Measurements from ENCODE around the gene TPRG1L. TPM values are rescaled to one million over a fixed set of nuclear protein-coding genes. Genes with fewer than 3 reads are reported as not detected.

TPRG1L gene
- polyA plus RNA-seq, 1 experiment: 52.1 TPM

DNA sequence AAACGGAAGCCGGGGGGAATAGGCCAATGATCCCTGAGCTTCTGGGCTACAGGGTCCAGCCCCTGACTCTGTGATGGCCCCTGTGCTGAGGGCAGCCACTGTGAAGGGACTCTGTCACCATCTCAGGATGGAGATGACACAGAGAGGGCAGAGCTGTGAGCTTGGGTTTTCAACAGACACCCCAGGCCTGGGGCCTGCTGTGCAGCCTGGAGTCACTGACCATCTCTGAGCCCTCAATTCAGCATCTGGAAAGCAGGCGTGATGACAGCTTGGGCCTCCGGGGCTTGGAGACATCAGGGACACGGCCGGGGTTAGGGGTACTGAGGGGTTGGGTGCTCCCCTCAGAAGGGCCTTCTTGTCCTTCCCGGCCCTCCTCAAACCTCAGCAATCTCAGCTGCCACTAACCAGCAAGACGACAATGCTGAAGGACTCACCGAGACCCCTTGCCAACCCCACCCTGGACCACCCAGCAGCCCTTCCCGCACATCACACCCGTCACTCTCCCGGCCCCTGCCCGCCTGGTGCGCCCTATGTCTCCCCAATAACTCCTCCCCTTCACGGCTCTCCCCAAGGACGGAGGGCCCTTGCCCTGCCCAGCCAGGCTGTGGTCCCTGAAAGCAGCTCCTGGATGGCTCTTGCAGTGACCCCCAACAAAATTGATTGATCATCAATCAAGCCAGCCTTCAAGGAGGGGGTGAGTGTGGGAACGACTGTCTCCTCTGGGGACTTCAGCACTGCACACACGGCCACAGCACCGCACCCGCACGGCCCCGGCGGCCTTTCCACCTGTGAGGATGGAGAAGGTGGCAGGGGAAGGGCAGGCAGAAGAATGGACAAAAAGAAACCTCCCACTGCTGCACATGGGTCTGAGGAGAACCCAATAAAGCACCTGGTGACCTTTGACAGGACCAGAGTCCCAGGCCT is 17.8 kb upstream of the TPRG1L start:
- CTCF ChIA-PET: interaction anchor here (0.8 to 4.2 kb wide), 4 partner anchors 12 to 154 kb away, joined by 3 to 17 read pairs (median 6); no protein-coding TSS in a partner anchor
- Histone ChIP-seq H3K27me3 (ENCODE audit: control insufficient read depth, insufficient read depth, low read length) (peaks cover 11% of the 10 kb centered on the region), H3K4me3 (ENCODE audit: low read depth, low read length) (no peak overlapping the region), H3K36me3 (ENCODE audit: control insufficient read depth, insufficient read depth, low read length) (no peaks in the 10 kb centered on the region)
- no peak for DNase-seq (ENCODE audit: low read depth)
- POLR2A ChIA-PET: interaction anchor here (0.6 kb wide), 1 partner anchor 19 kb away, joined by 22 read pairs; no protein-coding TSS in a partner anchor
- TF ChIP-seq, protein P1, sequence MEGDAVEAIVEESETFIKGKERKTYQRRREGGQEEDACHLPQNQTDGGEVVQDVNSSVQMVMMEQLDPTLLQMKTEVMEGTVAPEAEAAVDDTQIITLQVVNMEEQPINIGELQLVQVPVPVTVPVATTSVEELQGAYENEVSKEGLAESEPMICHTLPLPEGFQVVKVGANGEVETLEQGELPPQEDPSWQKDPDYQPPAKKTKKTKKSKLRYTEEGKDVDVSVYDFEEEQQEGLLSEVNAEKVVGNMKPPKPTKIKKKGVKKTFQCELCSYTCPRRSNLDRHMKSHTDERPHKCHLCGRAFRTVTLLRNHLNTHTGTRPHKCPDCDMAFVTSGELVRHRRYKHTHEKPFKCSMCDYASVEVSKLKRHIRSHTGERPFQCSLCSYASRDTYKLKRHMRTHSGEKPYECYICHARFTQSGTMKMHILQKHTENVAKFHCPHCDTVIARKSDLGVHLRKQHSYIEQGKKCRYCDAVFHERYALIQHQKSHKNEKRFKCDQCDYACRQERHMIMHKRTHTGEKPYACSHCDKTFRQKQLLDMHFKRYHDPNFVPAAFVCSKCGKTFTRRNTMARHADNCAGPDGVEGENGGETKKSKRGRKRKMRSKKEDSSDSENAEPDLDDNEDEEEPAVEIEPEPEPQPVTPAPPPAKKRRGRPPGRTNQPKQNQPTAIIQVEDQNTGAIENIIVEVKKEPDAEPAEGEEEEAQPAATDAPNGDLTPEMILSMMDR (IDR thresholded peaks at IDR 0.05; ENCODE audit: insufficient read depth, low read depth, low read length): no peak

- peaks cover 11% of the 10 kb centered on the region for H3K27me3 ChIP-seq (ENCODE audit: control insufficient read depth, insufficient read depth, low read length)
- DNase-seq (ENCODE audit: low read depth): no peak
- H3K36me3 ChIP-seq (ENCODE audit: control insufficient read depth, insufficient read depth, low read length): no peaks in the 10 kb centered on the region
- CTCF ChIA-PET: interaction anchor here (0.6 to 4.2 kb wide), 3 partner anchors 11 to 38 kb away, joined by 3 to 17 read pairs (median 3); no protein-coding TSS in a partner anchor
- POLR2A ChIA-PET: interaction anchor here (0.6 kb wide), 1 partner anchor 18 kb away, joined by 22 read pairs; no protein-coding TSS in a partner anchor
- no peak overlapping the region for H3K4me3 ChIP-seq (ENCODE audit: low read depth, low read length)
- TF ChIP-seq, protein P1 (IDR thresholded peaks at IDR 0.05; ENCODE audit: insufficient read depth, low read depth, low read length): no peak
Measured at GRCh38 chr1:3607703-3608065, 17.1 kb upstream of the TPRG1L start.

DNA sequence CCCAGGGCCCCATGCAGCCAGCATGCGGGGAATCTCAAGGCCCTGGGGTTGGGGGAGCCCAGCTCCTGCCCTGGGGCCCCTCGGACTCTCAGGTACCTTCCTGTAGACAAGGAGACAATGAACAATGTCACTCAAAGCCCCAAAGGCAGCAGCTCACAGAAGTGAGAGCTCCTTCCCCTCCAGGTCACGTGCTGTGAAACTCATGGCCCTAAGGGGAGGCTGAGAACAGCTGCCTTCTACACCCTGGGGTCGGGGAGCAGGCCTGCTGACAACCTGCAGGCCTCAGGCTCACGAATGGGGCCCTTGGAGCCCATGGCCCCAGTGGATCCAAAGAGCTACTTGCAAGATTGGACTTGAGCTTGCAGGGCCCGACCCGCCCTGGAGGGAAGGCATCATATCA is 16.7 kb upstream of the TPRG1L start:
- no peak for DNase-seq (ENCODE audit: low read depth)
- ChIA-PET POLR2A (no interaction called here), CTCF (interaction anchor here (0.6 to 4.2 kb wide), 4 partner anchors 11 to 38 kb away, joined by 3 to 17 read pairs (median 4); no protein-coding TSS in a partner anchor)
- Histone ChIP-seq H3K36me3 (ENCODE audit: control insufficient read depth, insufficient read depth, low read length) (no peaks in the 10 kb centered on the region), H3K27me3 (ENCODE audit: control insufficient read depth, insufficient read depth, low read length) (peaks cover 11% of the 10 kb centered on the region), H3K4me3 (ENCODE audit: low read depth, low read length) (no peak overlapping the region)
- TF ChIP-seq, protein P1 (IDR thresholded peaks at IDR 0.05; ENCODE audit: insufficient read depth, low read depth, low read length): no peak

- POLR2A ChIA-PET: no interaction called here
- Histone ChIP-seq H3K36me3 (ENCODE audit: control insufficient read depth, insufficient read depth, low read length) (no peaks in the 10 kb centered on the region), H3K4me3 (ENCODE audit: low read depth, low read length) (no peak overlapping the region), H3K27me3 (ENCODE audit: control insufficient read depth, insufficient read depth, low read length) (peaks cover 11% of the 10 kb centered on the region)
- DNase-seq (ENCODE audit: low read depth): no peak
- TF ChIP-seq, protein P1 (IDR thresholded peaks at IDR 0.05; ENCODE audit: insufficient read depth, low read depth, low read length): no peak
- CTCF ChIA-PET: interaction anchor here (1.0 to 4.2 kb wide), 3 partner anchors 10 to 22 kb away, joined by 3 to 17 read pairs (median 5); no protein-coding TSS in a partner anchor
Measured at GRCh38 chr1:3609016-3609768, 15.6 kb upstream of the TPRG1L start.

All from BJ (cell line).